GM21390 (cell line): ENCODE measurements around the gene PGS1.

Source experiments
- ATAC-seq: cut with Tn5 transposase; IDR thresholded peaks from one replicate; pipeline ENCODE4 v1.9.1; 2021; ENCODE audit not compliant: unreplicated experiment

Gene PGS1

GRCh38 chr17:78425429-78425828, 47.0 kb downstream of the PGS1 start:
- ATAC-seq: no peak

GRCh38 chr17:78426293-78426879, 47.9 kb downstream of the PGS1 start:
- no peak for ATAC-seq

- no peak for ATAC-seq
These were observed 48.7 kb downstream of the PGS1 start for GRCh38 chr17:78427140-78427539.

GRCh38 chr17:78428025-78428575, 49.7 kb downstream of the PGS1 start:
- no peak for ATAC-seq

- ATAC-seq: no peak
These were observed 50.6 kb downstream of the PGS1 start for GRCh38 chr17:78428836-78429617.

- no peak for ATAC-seq
These were observed 51.2 kb downstream of the PGS1 start for GRCh38 chr17:78429618-78429995.

GRCh38 chr17:78430892-78431691, 52.6 kb downstream of the PGS1 start:
- no peak for ATAC-seq

- no peak for ATAC-seq
These were observed 53.2 kb downstream of the PGS1 start for GRCh38 chr17:78431692-78431958.

GRCh38 chr17:78432226-78433012, 54.0 kb downstream of the PGS1 start:
- ATAC-seq: no peak

- no peak for ATAC-seq
These were observed 54.7 kb downstream of the PGS1 start for GRCh38 chr17:78433013-78433727.

GRCh38 chr17:78433780-78434335, 55.4 kb downstream of the PGS1 start:
- no peak for ATAC-seq

GRCh38 chr17:78434455-78435329, 56.2 kb downstream of the PGS1 start:
- ATAC-seq: no peak

- ATAC-seq: no peak
These were observed 57.0 kb downstream of the PGS1 start for GRCh38 chr17:78435330-78436005.

GRCh38 chr17:78437508-78438169, 59.2 kb downstream of the PGS1 start:
- no peak for ATAC-seq

- ATAC-seq: no peak
These were observed 59.8 kb downstream of the PGS1 start for GRCh38 chr17:78438271-78438691.

- ATAC-seq: no peak
These were observed 60.4 kb downstream of the PGS1 start for GRCh38 chr17:78438694-78439325.

GRCh38 chr17:78441271-78441971, 63.0 kb downstream of the PGS1 start:
- ATAC-seq: no peak
